Measurements from ENCODE around the gene RBFOX2. TPM values are rescaled to one million over a fixed set of nuclear protein-coding genes. Genes with fewer than 3 reads are reported as not detected.

RBFOX2 gene
- total and polyA plus RNA-seq, 2 of the 13 experiments (the other 11 are each of a cell fraction or from before 2014, with no cell fraction given): 37.3 to 40.4 TPM

DNA sequence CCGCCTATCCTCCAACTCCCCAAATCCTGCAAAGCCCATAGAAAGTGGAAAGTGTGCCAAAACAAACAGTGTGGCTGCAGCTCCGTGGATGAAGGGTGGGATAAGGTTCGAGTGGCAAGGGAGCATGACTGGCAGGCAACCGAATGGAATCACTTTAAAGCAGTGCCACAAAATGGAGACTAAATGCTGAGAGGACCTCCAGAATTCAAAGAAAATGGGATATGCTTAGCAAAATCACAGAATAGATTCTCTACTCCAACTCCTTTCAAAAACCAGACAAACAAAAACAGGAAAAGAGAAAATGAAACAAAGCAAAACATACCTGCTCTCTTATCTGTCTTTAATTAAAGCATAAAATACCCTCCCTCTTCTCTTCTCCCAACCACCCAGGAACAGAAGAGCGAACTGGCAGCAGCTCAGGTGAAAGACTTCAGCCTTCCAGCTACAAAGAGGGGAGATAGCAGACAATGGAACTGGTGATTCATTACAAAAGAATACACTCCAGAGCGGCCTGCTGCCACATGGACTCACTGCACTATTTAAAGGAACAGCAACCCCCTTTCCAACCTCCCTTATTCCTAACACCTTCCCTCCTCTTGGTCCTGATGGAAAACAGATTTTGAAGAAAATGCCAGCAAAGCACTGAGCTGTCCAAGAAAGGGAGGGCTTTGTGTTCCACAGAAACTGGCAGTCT is 192.5 kb downstream of the RBFOX2 start (continued):
- TF ChIP-seq, protein P1, sequence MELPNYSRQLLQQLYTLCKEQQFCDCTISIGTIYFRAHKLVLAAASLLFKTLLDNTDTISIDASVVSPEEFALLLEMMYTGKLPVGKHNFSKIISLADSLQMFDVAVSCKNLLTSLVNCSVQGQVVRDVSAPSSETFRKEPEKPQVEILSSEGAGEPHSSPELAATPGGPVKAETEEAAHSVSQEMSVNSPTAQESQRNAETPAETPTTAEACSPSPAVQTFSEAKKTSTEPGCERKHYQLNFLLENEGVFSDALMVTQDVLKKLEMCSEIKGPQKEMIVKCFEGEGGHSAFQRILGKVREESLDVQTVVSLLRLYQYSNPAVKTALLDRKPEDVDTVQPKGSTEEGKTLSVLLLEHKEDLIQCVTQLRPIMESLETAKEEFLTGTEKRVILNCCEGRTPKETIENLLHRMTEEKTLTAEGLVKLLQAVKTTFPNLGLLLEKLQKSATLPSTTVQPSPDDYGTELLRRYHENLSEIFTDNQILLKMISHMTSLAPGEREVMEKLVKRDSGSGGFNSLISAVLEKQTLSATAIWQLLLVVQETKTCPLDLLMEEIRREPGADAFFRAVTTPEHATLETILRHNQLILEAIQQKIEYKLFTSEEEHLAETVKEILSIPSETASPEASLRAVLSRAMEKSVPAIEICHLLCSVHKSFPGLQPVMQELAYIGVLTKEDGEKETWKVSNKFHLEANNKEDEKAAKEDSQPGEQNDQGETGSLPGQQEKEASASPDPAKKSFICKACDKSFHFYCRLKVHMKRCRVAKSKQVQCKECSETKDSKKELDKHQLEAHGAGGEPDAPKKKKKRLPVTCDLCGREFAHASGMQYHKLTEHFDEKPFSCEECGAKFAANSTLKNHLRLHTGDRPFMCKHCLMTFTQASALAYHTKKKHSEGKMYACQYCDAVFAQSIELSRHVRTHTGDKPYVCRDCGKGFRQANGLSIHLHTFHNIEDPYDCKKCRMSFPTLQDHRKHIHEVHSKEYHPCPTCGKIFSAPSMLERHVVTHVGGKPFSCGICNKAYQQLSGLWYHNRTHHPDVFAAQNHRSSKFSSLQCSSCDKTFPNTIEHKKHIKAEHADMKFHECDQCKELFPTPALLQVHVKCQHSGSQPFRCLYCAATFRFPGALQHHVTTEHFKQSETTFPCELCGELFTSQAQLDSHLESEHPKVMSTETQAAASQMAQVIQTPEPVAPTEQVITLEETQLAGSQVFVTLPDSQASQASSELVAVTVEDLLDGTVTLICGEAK (IDR thresholded peaks at IDR 0.05): no peak
- TF ChIP-seq, protein P1 (CRISPR knock-in tag; IDR thresholded peaks at IDR 0.05): no peak
- TF ChIP-seq ZSCAN29 (CRISPR knock-in tag; conservative IDR thresholded peaks at IDR 0.05) (0 out of 2 replicates have a peak, but pooled peaks have one; percentile 11), NFIC (IDR thresholded peaks at IDR 0.05; ENCODE audit: low read length) (0 out of 2 replicates have a peak, but pooled peaks have one; percentile 33), HNRNPL (IDR thresholded peaks at IDR 0.05; ENCODE audit: low read depth, low read length) (no peak), ZNF12 (CRISPR knock-in tag; IDR thresholded peaks at IDR 0.05) (peak; percentile 20; the same call in 1 of the 2 replicates), KAT7 (CRISPR knock-in tag; IDR thresholded peaks at IDR 0.05; ENCODE audit: borderline replicate concordance) (peak; percentile 47; the same call in 1 of the 2 replicates)
- TF ChIP-seq, protein P2, sequence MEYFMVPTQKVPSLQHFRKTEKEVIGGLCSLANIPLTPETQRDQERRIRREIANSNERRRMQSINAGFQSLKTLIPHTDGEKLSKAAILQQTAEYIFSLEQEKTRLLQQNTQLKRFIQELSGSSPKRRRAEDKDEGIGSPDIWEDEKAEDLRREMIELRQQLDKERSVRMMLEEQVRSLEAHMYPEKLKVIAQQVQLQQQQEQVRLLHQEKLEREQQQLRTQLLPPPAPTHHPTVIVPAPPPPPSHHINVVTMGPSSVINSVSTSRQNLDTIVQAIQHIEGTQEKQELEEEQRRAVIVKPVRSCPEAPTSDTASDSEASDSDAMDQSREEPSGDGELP (IDR thresholded peaks at IDR 0.05; ENCODE audit: borderline replicate concordance, low read depth): peak; percentile 35; the same call in 1 of the 2 replicates
